ENCODE data around the gene DGLUCY.
"Not testable (repeated sequence)": the region's sequence is repeated elsewhere in the genome, so short reads cannot be mapped to it uniquely, and the experiment has no call there.

DGLUCY gene

DNA sequence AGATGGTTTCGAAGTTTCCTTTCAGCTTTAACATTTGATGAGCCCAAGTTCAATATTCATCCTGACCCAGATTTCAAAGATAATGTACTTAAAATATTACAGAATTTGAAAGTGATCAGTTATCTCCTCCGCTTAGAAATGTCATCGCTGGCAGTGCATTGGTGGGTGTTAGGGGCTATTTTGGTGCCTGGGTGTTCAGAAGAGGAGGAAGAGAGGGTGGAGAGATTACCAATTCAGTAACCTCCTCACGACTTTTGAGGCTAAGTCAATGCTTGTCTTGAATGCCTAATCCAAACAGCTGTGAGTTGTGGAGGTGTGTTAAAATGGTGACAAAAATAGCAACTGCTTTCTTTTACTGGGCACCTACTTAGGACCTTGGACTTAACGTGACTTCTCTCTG lies 13.8 kb upstream of the DGLUCY start:
- no peak overlapping the region for H3K4me3 ChIP-seq
- no peak overlapping the region for H3K27ac ChIP-seq

GRCh38 chr14:91103116-91103515 lies 10.8 kb upstream of the DGLUCY start:
- Histone ChIP-seq H3K4me3 (no peak overlapping the region), H3K27ac (no peak overlapping the region)

DNA sequence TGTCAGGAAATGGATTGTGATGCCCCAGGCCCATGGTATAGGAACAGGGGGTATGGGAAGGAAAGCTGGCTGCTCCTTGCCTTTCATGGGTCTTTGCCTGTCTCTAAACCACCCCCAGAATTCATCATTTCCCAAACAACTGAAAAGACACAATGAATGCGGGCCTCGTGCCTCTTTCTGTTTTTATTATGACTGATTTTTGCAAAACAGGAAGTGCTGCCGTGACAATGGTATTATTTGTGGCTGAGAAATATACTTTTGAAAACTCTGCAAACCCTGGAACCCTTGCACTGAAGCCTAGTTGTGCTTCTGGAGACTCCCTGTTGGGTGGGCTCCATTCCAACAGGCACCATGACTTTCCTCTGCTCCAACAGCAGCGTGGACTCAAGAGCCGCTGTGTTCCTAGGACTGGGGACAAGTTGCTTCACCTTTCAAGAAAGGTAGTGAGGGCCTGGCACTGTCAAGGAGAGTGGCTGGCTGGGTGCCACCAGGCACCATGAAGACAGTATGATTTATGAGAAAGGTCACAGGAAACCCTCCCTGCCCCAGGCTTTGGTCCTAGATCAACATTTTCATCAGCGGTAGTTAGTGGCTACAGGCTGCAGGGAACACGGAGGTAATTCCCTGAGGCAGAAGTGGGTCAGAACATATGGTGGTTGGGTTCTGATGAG lies 4.8 kb upstream of the DGLUCY start:
- no peak overlapping the region for H3K4me3 ChIP-seq
- peak overlapping the region in 19 of 21 experiments; percentile 9 to 89 (median 62) for H3K27ac ChIP-seq

- no peak overlapping the region for H3K27ac ChIP-seq
- no peak overlapping the region for H3K4me3 ChIP-seq
Observed at GRCh38 chr14:91111443-91111842, 2.4 kb upstream of the DGLUCY start.

DNA sequence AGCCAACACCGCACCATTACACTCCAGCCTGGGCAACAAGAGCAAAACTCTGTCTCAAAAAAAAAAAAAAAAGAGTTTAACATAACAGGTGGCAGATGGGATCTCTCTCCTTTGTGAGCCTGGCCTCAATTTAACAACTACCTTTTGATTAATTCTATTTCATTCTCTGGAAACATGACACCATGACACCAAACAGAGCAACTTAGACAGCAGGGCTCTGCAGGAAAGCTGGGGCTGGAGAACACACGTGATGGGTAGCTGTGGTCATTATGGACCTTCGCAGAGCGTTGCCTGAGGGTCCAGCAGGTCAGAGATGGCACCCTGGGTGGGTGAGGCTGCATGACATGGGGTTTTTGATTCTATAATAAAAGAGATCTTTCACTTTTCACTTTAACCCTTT lies 1.7 kb upstream of the DGLUCY start:
- Histone ChIP-seq H3K27ac (no peak overlapping the region), H3K4me3 (no peak overlapping the region)

DNA sequence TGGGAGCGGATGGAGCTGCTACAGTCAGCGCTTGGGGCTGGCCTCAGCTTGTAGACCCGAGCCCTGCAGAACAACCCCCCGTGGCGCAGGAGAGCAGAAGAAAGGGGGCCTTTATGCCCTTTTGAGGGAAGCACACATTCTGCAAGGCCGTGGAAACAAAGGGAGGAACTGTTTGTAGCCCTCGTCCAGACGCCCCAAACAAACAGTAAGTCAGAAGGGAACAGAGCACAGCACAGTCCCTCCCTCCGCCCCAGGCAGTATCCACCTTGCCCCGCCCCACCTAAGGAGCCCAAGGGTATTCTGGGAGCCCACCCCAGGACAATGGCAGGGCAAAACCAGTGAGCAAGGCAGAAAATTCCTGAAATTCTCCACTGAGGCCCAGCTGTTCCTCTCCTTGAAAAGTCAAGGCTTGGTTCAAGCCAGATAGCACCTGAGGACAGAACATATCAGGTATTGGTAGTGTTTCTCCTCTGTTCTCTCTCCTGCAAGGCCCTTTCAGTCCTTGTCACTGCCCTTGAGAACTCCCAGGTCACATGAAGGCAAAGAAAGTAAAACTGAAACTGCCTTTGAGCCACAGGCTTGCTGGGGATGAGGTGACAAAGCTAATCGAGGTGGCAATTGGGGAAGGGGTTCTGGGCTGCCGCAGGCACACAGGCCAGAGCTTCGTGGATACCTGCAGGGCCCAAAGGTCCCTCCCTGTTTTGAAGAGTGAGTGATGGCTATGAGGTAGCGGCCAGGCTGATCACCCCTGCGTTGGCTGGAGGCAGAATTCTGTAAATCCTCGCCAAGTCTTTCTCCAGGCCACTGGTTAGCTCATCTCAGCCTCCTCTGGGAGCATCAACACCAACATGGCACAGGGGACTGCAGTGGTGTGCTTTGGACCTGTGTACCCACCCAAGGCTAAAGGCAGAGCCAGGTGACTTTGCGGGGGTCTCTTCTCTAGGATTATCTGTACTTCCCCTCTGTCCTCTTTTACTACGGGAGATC lies 499 bp downstream of the DGLUCY start:
- Histone ChIP-seq H3K27ac (peak overlapping the region; percentile 66 to 99 (median 94)), H3K4me3 (peak overlapping the region; percentile 47 to 62 (median 55))

- Histone ChIP-seq H3K4me3 (peak overlapping the region; percentile 47 to 62 (median 55)), H3K27ac (peak overlapping the region; percentile 9 to 99 (median 94))
Observed at GRCh38 chr14:91115986-91116770, 2.3 kb downstream of the DGLUCY start.

DNA sequence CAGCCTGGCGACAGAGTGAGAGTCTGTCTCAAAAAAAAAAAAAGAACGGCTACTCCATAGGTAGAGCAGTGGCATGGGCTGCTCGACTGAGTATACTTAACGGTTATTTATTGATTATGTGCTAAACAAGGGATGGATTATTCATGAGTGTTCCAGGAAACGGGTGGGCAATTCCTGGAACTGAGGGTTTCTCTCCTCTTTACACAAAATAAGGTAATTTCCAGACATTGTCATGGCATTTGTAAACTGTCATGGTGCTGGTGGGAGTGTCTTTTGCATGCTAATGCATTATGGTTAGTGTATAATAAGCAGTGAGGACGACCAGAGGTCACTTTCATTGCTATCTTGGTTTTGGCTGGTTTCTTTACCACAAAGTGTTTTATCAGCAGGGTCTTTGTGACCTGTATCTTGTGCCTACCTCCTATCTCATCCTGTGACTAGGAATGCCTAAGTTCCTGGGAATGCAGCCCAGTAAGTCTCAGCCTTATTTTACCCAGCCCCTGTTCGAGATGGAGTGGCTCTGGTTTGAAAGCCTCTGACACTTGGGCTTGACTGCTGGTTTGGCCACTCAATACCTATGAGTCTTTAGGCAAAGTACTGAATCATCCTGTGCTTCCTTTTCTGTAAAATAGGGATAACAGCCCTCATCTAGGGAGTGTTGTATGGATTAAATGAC lies 3.2 kb downstream of the DGLUCY start:
- Histone ChIP-seq H3K4me3 (peak overlapping the region in 1 of 7 experiments; percentile 49), H3K27ac (peak overlapping the region in 20 of 21 experiments; percentile 5 to 99 (median 94))

GRCh38 chr14:91117960-91118359 lies 4.1 kb downstream of the DGLUCY start:
- Histone ChIP-seq H3K27ac (peak overlapping the region in 4 of 21 experiments; percentile 1 to 74 (median 52)), H3K4me3 (no peak overlapping the region)

GRCh38 chr14:91118511-91119068 lies 4.7 kb downstream of the DGLUCY start:
- Histone ChIP-seq H3K4me3 (no peak overlapping the region), H3K27ac (peak overlapping the region in 13 of 21 experiments; percentile 1 to 76 (median 55))

- Histone ChIP-seq H3K27ac (peak overlapping the region in 19 of 21 experiments; percentile 4 to 76 (median 46)), H3K4me3 (no peak overlapping the region)
Observed at GRCh38 chr14:91119556-91120311, 5.9 kb downstream of the DGLUCY start.

- peak overlapping the region in 7 of 21 experiments; percentile 29 to 80 (median 66) for H3K27ac ChIP-seq
- no peak overlapping the region for H3K4me3 ChIP-seq
Observed at GRCh38 chr14:91123201-91123600, 9.3 kb downstream of the DGLUCY start.

DNA sequence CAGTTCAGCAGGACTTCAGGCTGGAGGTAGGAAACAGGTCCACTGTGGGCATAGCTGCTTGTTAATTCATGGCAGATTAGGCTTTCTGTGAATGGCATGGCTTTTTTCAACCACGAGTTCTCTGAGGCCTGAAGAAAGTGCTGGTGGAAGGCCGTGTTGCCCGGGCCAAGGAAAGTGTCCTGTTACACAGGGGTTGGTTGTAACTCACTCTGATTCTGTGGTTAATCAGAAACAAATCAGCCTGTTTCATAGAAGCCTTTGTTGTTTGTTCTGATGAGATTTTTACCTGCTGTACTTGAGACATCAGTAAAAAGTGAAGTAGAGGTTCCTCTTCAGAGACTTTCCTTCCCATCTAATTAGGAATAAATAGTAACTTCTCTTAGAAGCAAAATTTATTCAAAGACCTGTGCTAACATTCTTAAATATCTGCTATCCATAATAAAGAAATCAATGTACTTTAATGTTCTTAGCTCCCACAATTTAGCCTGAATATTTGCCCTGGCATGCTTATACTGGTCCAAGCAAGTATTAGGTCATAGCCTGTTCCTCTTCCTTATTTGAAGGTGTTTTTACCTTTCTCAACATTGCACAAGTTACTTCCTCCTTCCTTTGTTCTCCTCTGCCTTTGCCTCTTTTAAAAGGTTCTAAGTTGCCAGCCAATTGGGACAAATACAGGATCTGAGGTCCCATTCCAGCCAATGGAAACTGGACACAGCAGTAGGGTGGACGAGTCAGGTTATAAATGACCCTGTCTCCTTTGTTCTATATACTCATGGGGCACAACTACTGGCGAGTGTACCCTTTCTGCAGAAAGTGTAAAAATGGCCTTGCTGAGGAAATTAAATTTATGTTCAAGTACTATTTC lies 10.8 kb downstream of the DGLUCY start:
- H3K4me3 ChIP-seq, result not testable (repeated sequence)
- H3K27ac ChIP-seq, result peak overlapping the region in 20 of 21 experiments; percentile 2 to 80 (median 60)

- Histone ChIP-seq H3K27ac (peak overlapping the region in 14 of 21 experiments; percentile 7 to 80 (median 52)), H3K4me3 (no peak overlapping the region)
Observed at GRCh38 chr14:91125271-91125660, 11.4 kb downstream of the DGLUCY start.

- H3K4me3 ChIP-seq, result no peak overlapping the region
- peak overlapping the region in 9 of 21 experiments; percentile 7 to 80 (median 62) for H3K27ac ChIP-seq
Observed at GRCh38 chr14:91125801-91126200, 11.9 kb downstream of the DGLUCY start.

DNA sequence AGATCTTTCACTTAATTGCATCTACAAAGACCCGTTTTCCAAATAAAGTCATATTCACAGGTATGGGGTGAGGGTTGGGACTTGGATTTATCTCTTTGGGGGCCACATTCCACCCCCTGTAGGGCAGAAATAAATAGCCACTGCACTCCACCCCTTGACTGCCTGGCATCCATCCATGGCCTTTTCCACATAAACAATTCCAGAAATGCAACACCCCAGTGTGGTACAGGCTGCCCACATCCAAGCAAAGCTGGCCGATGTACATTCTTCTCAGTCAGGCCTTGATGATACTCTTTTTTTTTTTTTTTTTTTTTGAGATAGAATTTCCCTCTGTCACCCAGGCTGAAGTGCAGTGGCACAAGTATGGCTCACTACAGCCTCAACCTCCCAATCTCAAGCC lies 12.9 kb downstream of the DGLUCY start:
- H3K27ac ChIP-seq, result peak overlapping the region in 1 of 21 experiments; percentile 40
- H3K4me3 ChIP-seq, result no peak overlapping the region

DNA sequence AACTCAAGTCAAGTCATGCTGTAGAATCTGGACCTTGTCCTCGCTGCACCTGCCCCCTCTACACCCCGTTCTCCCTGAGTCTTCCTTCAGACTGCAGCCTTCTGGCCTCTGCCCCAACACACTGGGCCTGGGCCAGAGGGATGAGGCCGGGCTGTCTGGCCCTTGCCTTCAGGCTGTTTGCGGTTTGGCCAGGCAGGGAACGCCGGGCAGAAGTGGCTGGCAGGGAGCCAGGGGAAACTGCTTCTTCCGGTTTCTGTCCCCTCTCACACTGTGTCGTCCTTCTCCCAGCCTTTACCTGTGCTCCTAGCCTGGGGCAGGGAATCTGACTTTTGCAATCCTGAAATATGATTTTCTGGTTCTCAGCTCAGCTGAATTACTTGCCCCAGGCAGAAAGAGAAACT lies 13.5 kb downstream of the DGLUCY start:
- no peak overlapping the region for H3K4me3 ChIP-seq
- peak overlapping the region in 6 of 21 experiments; percentile 1 to 67 (median 34) for H3K27ac ChIP-seq
